Germinal center (tissue), 1 donor: ENCODE results near the gene LIPG.

Experiments used
- DNase-seq: peaks from one replicate; pipeline ENCODE4 v3.0.0; 2012; ENCODE audit warnings: mixed read lengths, low spot score

LIPG gene

DNA sequence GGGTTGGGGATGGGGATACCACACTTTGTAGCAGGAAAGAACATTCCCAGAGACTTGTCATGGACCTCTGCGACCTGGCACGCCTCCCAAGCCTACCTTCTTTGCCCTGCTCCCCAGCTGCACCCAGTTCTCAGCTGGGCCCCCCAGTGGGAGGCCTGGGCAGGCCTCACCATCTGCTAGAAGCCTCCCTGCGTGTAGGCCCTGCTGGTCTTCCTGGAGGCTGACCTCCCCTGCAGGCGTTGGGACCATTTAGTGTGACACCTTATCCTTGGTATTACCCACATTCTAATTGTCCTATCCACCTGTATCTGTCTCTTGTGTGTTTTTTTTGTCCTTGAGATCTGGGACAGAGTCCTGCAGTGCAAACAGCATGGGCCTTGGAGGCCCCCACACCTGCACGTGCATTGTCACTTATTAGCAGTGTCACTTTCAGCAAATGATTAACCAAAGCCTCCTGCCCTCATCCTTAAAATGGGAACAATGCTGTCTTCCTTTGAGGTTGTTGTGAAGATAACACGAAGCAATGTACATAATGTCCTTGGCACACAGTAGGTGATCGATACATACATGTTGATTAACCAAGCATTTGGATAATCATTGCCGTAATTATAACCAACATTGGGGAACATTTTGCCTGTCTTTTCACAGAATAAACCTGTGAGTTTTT, 77.2 kb downstream of the LIPG start:
- DNase-seq = no peak

DNA sequence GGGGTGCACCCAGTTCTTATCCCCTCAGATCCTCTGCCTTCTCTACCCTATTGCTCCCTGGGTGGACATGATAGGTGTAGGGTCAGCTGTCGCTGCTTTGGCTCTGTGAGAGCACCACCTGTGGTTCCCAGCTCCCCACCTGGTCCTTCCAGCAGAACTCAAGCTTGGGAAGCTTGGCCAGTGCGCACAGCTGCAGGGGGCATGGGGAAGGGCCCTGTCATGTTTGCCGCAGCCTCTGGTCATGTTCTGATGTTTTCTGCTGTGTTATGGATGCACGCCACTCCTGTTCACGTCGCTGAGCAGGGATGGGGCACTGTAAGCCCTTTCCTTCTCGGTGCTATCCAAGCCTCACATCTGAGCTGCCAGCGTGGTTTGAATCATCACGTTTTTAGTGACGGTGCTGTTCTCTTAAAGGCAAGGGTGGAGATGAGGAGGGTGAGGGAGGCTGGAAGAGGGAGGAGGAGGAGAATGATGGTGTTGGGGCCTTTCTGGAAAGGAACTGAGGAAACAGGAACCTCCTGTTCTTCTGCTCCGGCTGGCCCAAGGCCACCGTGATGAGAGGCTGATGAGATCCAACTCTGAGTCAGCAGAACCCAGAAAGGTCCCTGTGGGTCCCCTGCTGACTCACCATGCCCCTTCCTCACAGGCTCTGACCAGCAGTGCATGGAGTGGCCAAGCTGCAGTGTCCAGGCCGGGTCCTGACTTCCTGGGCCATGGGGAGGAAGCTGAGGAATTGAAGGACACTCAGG, 78.0 kb downstream of the LIPG start:
- DNase-seq = no peak

DNA sequence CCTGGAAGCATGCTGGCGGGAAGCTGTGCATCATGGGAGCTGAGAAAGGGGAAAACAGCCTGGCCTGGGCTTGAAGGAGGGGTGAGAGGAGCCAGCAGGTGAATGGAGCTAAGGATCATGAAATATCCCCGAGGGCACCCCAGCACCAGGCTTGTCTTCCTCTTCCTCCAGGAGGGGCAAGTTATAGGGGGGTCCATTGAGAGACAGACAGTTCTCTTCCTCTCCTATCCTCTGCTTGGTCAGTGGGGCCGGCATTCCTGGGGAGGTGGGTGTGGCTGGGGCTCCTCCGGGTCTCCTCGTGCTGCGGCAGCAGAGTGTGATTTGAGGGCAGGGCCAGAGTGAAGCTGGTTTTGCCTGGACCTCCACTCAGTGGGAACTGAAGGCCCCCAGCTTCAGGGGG, 78.9 kb downstream of the LIPG start:
- DNase-seq = no peak

DNA sequence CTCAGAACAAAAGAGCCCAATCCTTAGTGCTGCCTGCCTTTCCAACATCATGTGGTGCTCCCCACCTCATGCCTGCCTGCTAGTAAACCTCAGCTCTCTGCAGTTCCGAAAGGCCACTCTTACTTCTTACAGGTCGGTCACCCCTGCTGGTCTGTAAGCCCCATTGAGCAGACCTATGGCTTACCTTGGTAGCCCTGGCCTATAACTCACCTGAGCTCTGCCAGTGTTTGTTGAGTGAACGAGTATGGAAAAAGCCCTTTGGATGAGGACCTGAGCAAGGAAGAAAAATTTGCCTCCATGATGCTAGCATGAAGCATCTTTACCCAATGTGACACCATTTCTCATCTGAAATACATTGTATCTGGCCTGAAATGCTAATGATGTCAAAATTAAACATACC, 83.3 kb downstream of the LIPG start:
- DNase-seq = no peak

DNA sequence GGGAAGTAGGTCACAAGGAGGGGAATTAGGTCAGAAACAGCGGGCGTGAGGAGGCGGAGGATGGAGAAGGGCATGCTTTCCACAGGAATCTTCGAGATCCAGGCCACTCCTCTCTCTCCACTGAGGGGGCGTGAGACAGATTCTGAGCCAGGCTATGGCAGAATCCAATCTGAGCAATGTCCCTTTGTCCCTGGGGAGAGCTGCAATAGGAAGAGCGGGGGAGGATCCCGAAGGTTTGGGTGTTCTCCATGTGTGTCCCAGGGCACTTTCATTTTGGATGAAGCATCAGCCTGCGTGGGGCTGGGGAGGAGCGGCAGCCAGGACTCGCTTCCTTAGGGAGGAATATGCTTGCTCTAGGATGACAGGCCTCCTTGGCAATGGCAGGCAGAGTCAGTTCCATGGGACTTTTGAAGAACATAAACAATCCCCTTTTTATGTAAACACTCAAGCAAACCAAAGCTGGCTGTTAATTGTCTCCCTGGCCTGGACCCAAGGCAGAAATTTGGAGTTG, 84.0 kb downstream of the LIPG start:
- DNase-seq = no peak

DNA sequence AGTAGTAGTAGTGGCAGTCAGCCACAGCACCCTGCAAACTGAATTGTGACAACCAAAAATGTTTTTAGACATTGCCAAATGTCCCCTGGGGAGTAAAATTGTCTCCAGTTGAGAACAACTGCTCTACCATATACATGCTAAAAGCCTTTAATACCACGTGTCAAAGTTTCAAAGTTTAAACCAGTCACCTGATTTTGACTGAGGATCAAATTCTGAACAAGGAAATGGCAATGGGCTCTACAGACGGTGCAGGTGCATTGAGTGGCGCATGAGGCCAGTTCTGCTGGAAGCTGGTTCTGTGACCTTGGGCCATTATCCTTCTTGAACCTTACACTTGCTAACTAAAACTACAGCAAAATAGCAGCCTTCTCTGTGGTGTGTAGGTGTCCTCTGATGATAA, 85.0 kb downstream of the LIPG start:
- no peak for DNase-seq

DNA sequence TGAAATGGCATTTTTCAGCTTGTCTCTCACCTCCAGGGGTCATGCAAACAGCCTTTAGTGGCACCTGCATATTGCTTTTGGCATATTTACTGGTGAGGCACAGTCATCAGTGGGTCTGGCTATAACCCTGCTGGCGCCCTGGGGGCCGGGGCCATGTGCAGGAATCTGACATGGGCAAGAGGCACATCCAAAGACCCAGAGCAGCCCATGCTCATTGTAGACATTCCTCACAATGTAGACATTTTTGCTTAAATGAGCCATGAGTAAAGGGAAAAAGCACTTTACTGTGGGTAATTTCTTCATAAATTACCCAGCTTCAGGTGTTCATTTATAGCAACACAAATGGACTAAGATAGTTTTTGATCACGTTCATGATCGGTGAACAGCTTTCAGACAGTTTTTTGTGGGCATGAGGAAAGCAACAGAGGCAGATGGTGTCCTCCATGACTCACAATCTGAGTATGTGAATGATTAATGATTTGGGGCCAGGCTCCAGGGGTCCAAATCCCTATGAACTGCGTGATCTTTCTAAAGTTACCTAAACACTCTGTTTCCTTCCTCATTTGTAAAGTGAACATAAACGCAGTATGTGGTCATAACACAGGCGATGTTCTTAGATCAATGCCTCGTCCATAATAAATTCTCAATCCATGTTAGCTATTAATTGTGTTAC, 85.8 kb downstream of the LIPG start:
- no peak for DNase-seq

DNA sequence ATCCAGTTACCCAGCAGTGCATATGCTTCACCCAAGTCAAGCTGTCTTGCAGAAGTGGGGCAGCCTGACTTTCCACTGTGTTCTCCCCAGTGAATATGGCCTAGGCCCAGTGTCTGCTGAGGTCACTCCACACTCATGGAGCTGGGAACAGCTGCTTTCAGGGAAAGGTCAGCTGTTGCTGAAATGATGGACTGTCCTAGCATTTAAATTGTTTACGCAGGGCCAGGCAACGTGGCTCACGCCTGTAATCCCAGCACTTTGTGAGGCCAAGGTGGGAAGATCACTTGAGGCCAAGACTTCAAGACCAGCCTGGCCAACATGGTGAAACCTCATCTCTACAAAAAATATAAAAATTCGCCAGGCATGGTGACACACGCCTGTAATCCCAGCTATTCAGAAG, 86.5 kb downstream of the LIPG start:
- DNase-seq = no peak
